ENCODE data around the gene DLX5. TPM values are rescaled to one million over a fixed set of nuclear protein-coding genes. Genes with fewer than 3 reads are reported as not detected.

DLX5 gene
- total RNA-seq, 2 donors from 2014 or later, result not detected

DNA sequence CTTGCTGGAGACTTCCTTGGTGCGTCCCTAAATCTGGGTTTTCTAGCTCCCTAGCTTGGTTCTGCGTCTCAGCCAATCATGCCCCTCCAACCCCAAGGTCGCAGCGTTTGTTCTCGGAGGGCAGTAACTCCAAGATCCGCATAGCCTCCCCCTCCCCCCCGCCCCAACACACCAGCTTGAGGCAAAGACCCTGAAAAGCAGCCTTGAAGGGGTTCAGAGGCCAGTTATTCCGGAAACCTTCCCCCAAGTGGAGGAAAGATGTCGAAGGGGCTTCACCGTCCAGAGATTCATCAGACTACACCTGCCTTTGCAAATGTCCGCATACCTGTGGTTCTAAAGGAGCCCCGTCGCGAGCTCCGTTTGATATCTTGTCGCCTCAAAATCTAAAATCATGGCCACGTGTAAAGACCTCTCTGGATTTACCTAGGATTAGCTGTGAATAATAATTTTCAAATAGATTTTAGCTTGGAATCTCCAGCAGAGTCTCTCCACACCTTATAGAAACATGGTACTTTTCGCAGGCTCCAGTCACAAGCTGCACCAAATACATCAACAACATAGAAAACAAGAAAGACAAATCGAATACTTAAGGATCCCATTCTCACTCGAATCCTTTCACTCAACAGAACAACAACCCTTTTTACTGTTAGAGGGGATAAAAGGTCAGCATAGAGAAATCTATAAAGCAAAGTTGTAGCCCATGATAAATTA lies 11.3 kb downstream of the DLX5 start:
- Mint-ChIP-seq H3K27me3 (peaks cover 87% of the 10 kb centered on the region), H3K4me3 (no peak overlapping the region), H3K9me3 (peaks cover 6% of the 10 kb centered on the region), H3K4me1 (no peaks in the 10 kb centered on the region), H3K36me3 (ENCODE audit: low read depth) (no peaks in the 10 kb centered on the region), H3K27ac (no peak overlapping the region)
- no peak for ATAC-seq (replicated peaks)

DNA sequence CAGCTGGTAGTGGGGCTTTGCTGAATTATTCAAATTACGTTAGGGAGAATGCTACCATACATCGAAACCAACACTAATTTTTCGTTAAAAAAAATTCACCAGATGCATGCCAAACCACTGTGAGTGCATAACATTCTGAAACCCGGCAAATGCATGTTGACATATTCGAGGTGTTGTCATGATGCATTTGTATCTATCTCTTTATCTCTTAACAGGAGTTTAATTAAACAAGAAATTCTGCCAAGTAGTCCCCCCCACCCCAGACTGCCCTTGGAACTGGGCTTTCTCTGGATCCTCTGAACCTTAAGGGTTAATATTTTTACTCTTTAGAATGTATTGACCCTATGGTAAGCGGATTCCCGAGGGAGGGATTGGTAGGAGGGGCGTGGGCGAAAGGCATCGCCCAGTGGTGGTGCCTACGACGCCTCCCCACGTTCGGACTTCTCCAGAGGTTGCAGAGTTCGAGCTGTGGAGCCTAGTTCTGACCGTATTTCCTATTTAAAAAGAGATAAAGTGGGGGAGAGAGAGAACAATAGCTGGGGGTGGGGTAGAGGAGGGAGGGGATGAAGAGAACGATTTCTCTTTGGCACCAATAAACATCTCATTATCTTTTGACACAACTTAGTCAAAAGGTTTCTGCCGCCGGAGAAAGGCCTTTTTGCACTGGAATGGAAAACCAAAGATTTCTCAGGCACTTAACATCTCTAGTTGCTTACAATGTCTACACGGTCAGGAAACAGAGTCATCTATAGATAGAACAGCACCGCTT lies 12.1 kb downstream of the DLX5 start:
- H3K27me3 Mint-ChIP-seq, result peaks cover 86% of the 10 kb centered on the region
- no peak overlapping the region for H3K27ac Mint-ChIP-seq
- H3K4me3 Mint-ChIP-seq, result no peak overlapping the region
- H3K9me3 Mint-ChIP-seq, result peaks cover 6% of the 10 kb centered on the region
- no peaks in the 10 kb centered on the region for H3K36me3 Mint-ChIP-seq (ENCODE audit: low read depth)
- H3K4me1 Mint-ChIP-seq, result no peaks in the 10 kb centered on the region
- no peak for ATAC-seq (replicated peaks)

DNA sequence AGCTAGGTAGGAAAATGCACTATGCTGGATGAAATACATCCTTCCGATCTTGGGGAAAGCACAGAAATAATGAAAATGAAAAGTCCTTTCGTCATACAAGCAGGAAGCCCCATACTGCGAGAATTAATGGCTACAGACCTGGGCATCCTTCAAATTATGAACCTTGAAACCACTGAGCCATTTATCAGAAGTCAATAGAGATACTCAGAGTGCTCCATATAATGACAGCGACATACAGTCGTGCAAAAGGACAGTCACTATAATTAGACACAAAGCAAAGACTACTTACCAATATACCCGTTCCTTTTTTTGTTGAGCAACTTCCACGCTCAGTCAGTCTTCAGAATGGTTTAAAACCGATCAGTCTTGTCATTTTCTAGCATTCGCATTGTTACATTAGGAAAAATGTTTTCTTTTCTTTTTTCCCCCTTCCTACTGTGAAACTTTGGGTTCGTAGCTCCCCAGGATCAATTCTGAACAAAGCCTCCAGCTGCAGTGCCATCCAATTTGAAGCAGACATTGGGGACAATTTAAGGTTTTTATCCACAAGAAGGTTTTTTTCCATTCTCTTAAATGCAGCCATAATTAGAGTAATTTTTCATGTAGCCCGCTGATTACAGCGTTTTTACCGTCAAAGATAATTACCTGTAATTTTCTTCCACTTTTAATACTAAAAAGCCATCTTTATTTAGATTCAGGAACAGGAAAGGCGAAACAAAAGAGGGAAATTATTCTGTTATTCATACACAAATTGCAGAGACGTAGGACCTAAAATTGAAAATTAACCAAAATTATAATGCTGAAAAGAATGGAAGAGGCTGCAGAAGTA lies 12.9 kb downstream of the DLX5 start:
- Mint-ChIP-seq H3K4me3 (no peak overlapping the region), H3K9me3 (peaks cover 6% of the 10 kb centered on the region), H3K4me1 (no peaks in the 10 kb centered on the region), H3K27ac (no peak overlapping the region), H3K36me3 (ENCODE audit: low read depth) (no peaks in the 10 kb centered on the region), H3K27me3 (peaks cover 86% of the 10 kb centered on the region)
- ATAC-seq (replicated peaks), result no peak

GRCh38 chr7:97011104-97011503 lies 13.5 kb downstream of the DLX5 start:
- ATAC-seq (replicated peaks), result no peak
- Mint-ChIP-seq H3K27me3 (peaks cover 83% of the 10 kb centered on the region), H3K4me3 (no peak overlapping the region)

GRCh38 chr7:97009753-97010732 lies 14.6 kb downstream of the DLX5 start:
- H3K36me3 Mint-ChIP-seq (ENCODE audit: low read depth), result no peaks in the 10 kb centered on the region
- no peak overlapping the region for H3K27ac Mint-ChIP-seq
- H3K4me1 Mint-ChIP-seq, result no peaks in the 10 kb centered on the region
- H3K4me3 Mint-ChIP-seq, result no peak overlapping the region
- peaks cover 6% of the 10 kb centered on the region for H3K9me3 Mint-ChIP-seq
- H3K27me3 Mint-ChIP-seq, result peaks cover 73% of the 10 kb centered on the region
- no peak for ATAC-seq (replicated peaks)

More at GRCh38 chr7:97011104-97011503, 13.5 kb downstream of the DLX5 start:
- H3K27ac Mint-ChIP-seq, result no peak overlapping the region
- no peaks in the 10 kb centered on the region for H3K4me1 Mint-ChIP-seq
- no peaks in the 10 kb centered on the region for H3K36me3 Mint-ChIP-seq (ENCODE audit: low read depth)
- peaks cover 6% of the 10 kb centered on the region for H3K9me3 Mint-ChIP-seq

- Mint-ChIP-seq H3K27ac (no peak overlapping the region), H3K27me3 (peaks cover 65% of the 10 kb centered on the region), H3K4me1 (no peaks in the 10 kb centered on the region), H3K36me3 (ENCODE audit: low read depth) (peaks cover under 1% of the 10 kb centered on the region), H3K4me3 (no peak overlapping the region), H3K9me3 (peaks cover 6% of the 10 kb centered on the region)
- ATAC-seq (replicated peaks), result no peak
Observed at GRCh38 chr7:97008275-97008917, 16.2 kb downstream of the DLX5 start.

DNA sequence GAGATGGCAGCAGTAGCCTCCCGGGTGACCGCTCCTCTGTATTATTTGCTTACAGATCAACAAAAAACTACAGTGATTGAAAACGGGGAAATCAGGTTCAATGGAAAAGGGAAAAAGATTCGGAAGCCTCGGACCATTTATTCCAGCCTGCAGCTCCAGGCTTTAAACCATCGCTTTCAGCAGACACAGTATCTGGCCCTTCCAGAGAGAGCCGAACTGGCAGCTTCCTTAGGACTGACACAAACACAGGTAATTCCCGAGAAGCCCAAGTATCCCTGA lies 17.1 kb downstream of the DLX5 start:
- H3K36me3 Mint-ChIP-seq (ENCODE audit: low read depth), result peaks cover 5% of the 10 kb centered on the region
- peaks cover 66% of the 10 kb centered on the region for H3K27me3 Mint-ChIP-seq
- no peak for ATAC-seq (replicated peaks)
- H3K9me3 Mint-ChIP-seq, result peaks cover 6% of the 10 kb centered on the region
- peak overlapping the region; percentile 70 for H3K4me3 Mint-ChIP-seq
- no peak overlapping the region for H3K27ac Mint-ChIP-seq
- no peaks in the 10 kb centered on the region for H3K4me1 Mint-ChIP-seq

DNA sequence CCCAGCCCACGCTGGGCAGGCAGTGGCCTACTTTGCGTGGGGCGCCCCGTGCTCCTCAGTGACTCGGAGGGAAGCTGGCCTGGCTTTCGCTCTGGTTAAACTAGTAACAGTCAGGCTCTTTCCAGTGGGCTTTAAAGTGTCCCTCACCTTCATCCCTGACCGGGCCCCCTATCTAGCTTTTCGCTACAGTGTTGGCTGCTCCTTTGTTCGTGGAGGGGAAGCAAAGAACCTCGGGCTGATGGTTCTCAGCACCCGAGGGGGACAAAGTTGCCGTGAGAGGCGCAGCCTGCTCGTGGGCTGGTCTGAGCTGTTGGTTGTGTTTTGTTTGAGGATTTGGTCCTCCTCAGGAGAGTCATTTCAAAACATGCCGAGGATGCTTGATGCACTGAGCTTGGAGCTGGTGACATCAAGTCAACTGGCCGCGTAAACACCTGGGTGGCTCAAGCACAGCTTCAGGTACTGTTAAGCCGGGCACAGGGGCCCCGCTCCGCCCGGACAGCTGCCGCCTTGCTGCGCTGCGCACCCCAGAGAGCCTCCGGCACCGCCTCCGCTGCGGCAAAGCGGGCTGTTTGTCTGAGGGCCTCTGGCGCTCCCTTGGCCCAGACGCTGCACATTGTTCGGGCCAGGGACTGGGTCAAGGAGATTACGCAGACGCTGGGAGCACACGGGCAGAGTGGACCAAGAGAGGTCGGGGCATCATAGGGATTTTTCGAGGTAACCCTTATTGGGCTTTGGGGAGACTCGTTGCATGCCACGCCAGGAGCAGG lies 17.6 kb downstream of the DLX5 start:
- Mint-ChIP-seq H3K27ac (no peak overlapping the region), H3K4me3 (peak overlapping the region; percentile 70), H3K27me3 (peaks cover 65% of the 10 kb centered on the region), H3K4me1 (no peaks in the 10 kb centered on the region), H3K9me3 (peaks cover 6% of the 10 kb centered on the region), H3K36me3 (ENCODE audit: low read depth) (peaks cover 5% of the 10 kb centered on the region)
- ATAC-seq (replicated peaks), result no peak

GRCh38 chr7:97006055-97006815 lies 18.4 kb downstream of the DLX5 start:
- ATAC-seq (replicated peaks), result peak; percentile 54
- Mint-ChIP-seq H3K4me3 (peak overlapping the region; percentile 70), H3K27ac (no peak overlapping the region), H3K36me3 (ENCODE audit: low read depth) (peaks cover 5% of the 10 kb centered on the region), H3K4me1 (no peaks in the 10 kb centered on the region), H3K9me3 (no peaks in the 10 kb centered on the region), H3K27me3 (peaks cover 65% of the 10 kb centered on the region)

GRCh38 chr7:97005183-97006054 lies 19.2 kb downstream of the DLX5 start, which contains the start of gene DLX6:
DLX6 (plus strand) TSS chr7:97005553; CDS start chr7:97005978, 425 bp downstream.
- Mint-ChIP-seq H3K4me3 (peak within 1 kb of the TSS; percentile 70), H3K4me1 (no peaks in the 10 kb centered on the region), H3K27ac (no peak within 1 kb of the TSS), H3K36me3 (ENCODE audit: low read depth) (peaks cover 5% of the 10 kb centered on the region), H3K9me3 (no peaks in the 10 kb centered on the region), H3K27me3 (peaks cover 67% of the 10 kb centered on the region)
- ATAC-seq (replicated peaks), result peak; percentile 35

GRCh38 chr7:97004247-97005182 lies 20.1 kb downstream of the DLX5 start:
- no peaks in the 10 kb centered on the region for H3K4me1 Mint-ChIP-seq
- H3K9me3 Mint-ChIP-seq, result peaks cover under 1% of the 10 kb centered on the region
- no peak for ATAC-seq (replicated peaks)
- peaks cover 5% of the 10 kb centered on the region for H3K36me3 Mint-ChIP-seq (ENCODE audit: low read depth)
- no peak overlapping the region for H3K27ac Mint-ChIP-seq
- H3K27me3 Mint-ChIP-seq, result peaks cover 66% of the 10 kb centered on the region
- peak overlapping the region; percentile 70 for H3K4me3 Mint-ChIP-seq

Measured in activated T-helper 17 cell treated with anti-CD3 and anti-CD28 coated beads, Interleukin-2, amount 50 U/mL, for 72 hours (primary cell).